ENCODE measurements around the gene TLE6.
A peak's percentile ranks its signal among the peaks of the same experiment; 100 is the strongest.

TLE6 gene

GRCh38 chr19:2945575-2946184, 31.7 kb upstream of the TLE6 start:
- Histone ChIP-seq H3K9me3 (ENCODE audit: severe bottlenecking) (no peaks in the 10 kb centered on the region), H3K27ac (peak overlapping the region; percentile 91), H3K4me3 (ENCODE audit: low read depth, low read length) (peak overlapping the region; percentile 57), H3K36me3 (peaks cover 4% of the 10 kb centered on the region), H3K27me3 (ENCODE audit: insufficient read depth, low read depth, severe bottlenecking) (no peaks in the 10 kb centered on the region)
- no peak for DNase-seq
- TF ChIP-seq CTCF (IDR thresholded peaks at IDR 0.05; ENCODE audit: low read depth, low read length) = no peak

GRCh38 chr19:2949939-2950285, 27.5 kb upstream of the TLE6 start:
- peaks cover 4% of the 10 kb centered on the region for H3K36me3 ChIP-seq
- no peaks in the 10 kb centered on the region for H3K9me3 ChIP-seq (ENCODE audit: severe bottlenecking)
- DNase-seq = peak; percentile 26
- H3K27ac ChIP-seq = peak overlapping the region; percentile 85
- no peak for TF ChIP-seq CTCF (IDR thresholded peaks at IDR 0.05; ENCODE audit: low read depth, low read length)
- peak overlapping the region; percentile 90 for H3K4me3 ChIP-seq (ENCODE audit: low read depth, low read length)
- H3K27me3 ChIP-seq (ENCODE audit: insufficient read depth, low read depth, severe bottlenecking) = no peaks in the 10 kb centered on the region

GRCh38 chr19:2950286-2951124, 26.9 kb upstream of the TLE6 start:
- TF ChIP-seq CTCF (IDR thresholded peaks at IDR 0.05; ENCODE audit: low read depth, low read length) = no peak
- peak overlapping the region; percentile 90 for H3K4me3 ChIP-seq (ENCODE audit: low read depth, low read length)
- no peaks in the 10 kb centered on the region for H3K27me3 ChIP-seq (ENCODE audit: insufficient read depth, low read depth, severe bottlenecking)
- peak overlapping the region; percentile 85 for H3K27ac ChIP-seq
- H3K36me3 ChIP-seq = no peaks in the 10 kb centered on the region; the same call in 1 of the 2 replicates
- peak; percentile 100 for DNase-seq
- H3K9me3 ChIP-seq (ENCODE audit: severe bottlenecking) = no peaks in the 10 kb centered on the region

- no peak for DNase-seq
- no peaks in the 10 kb centered on the region for H3K27me3 ChIP-seq (ENCODE audit: insufficient read depth, low read depth, severe bottlenecking)
- no peak overlapping the region for H3K27ac ChIP-seq
- no peaks in the 10 kb centered on the region; the same call in 1 of the 2 replicates for H3K36me3 ChIP-seq
- H3K4me3 ChIP-seq (ENCODE audit: low read depth, low read length) = peak overlapping the region; percentile 11; the same call in 1 of the 2 replicates
- peak; percentile 17; the same call in 1 of the 2 replicates for TF ChIP-seq CTCF (IDR thresholded peaks at IDR 0.05; ENCODE audit: low read depth, low read length)
- H3K9me3 ChIP-seq (ENCODE audit: severe bottlenecking) = no peaks in the 10 kb centered on the region
These were observed 24.3 kb upstream of the TLE6 start for GRCh38 chr19:2952953-2953481.

- TF ChIP-seq CTCF (IDR thresholded peaks at IDR 0.05; ENCODE audit: low read depth, low read length) = no peak
These were observed 20.2 kb upstream of the TLE6 start for GRCh38 chr19:2957160-2957559.

More at GRCh38 chr19:2957160-2957559, 20.2 kb upstream of the TLE6 start:
- Histone ChIP-seq H3K4me3 (ENCODE audit: low read depth, low read length) (no peak overlapping the region), H3K9me3 (ENCODE audit: severe bottlenecking) (no peaks in the 10 kb centered on the region), H3K27ac (no peak overlapping the region), H3K27me3 (ENCODE audit: insufficient read depth, low read depth, severe bottlenecking) (no peaks in the 10 kb centered on the region), H3K36me3 (no peaks in the 10 kb centered on the region)
- DNase-seq = no peak
